Neural progenitor cell (in vitro differentiated cells): ENCODE measurements around the gene C22orf39. TPM values are rescaled to one million over a fixed set of nuclear protein-coding genes. Genes with fewer than 3 reads are reported as not detected.

ENCODE experiments used
- DNase-seq: peaks from one replicate; pipeline ENCODE4 v3.0.0-alpha.2; 2016; ENCODE audit warnings: low spot score
- H2AFZ ChIP-seq: fragments of 200-600 bp; sonication (generic); replicated peaks from 2 replicates; pipeline ENCODE4 v1.6.1; 2016; ENCODE audit warnings: antibody characterized with exemption
- H3F3A ChIP-seq: fragments of 200-600 bp; sonication (generic); 2 replicates; pipeline ENCODE4 v1.6.1; 2016; ENCODE audit warnings: antibody characterized with exemption, low read depth
- H3K27ac ChIP-seq: fragments of 200-600 bp; sonication (generic); 2 replicates; pipeline ENCODE4 v1.5.1; 2016; ENCODE audit warnings: mild to moderate bottlenecking
- H3K27me3 ChIP-seq: fragments of 200-600 bp; sonication (generic); 2 replicates; pipeline ENCODE4 v1.6.1; 2016; ENCODE audit warnings: mild to moderate bottlenecking, moderate library complexity
- H3K36me3 ChIP-seq: fragments of 200-600 bp; sonication (generic); 2 replicates; pipeline ENCODE4 v1.5.1; 2016
- H3K4me1 ChIP-seq: fragments of 200-600 bp; sonication (generic); 2 replicates; pipeline ENCODE4 v1.6.1; 2016; ENCODE audit warnings: mixed run types
- H3K4me2 ChIP-seq: fragments of 200-600 bp; sonication (generic); 2 replicates; pipeline ENCODE4 v1.6.1; 2016
- H3K4me3 ChIP-seq: fragments of 200-600 bp; sonication (generic); 2 replicates; pipeline ENCODE4 v1.5.1; 2016
- H3K79me2 ChIP-seq: fragments of 200-600 bp; sonication (generic); 2 replicates; pipeline ENCODE4 v1.6.1; 2016; ENCODE audit warnings: low read depth
- H3K9ac ChIP-seq: fragments of 200-600 bp; sonication (generic); 2 replicates; pipeline ENCODE4 v1.6.1; 2016
- H3K9me3 ChIP-seq: fragments of 200-600 bp; sonication (generic); 2 replicates; pipeline ENCODE4 v1.5.1; 2016; ENCODE audit warnings: low read depth
- H4K20me1 ChIP-seq: fragments of 200-600 bp; sonication (generic); 2 replicates; pipeline ENCODE4 v1.6.1; 2016; ENCODE audit warnings: low read depth
- H3K27ac Mint-ChIP-seq: 3 replicates; pipeline ENCODE4 v1.8.0; 2021; ENCODE audit warnings: mixed read lengths
- H3K27me3 Mint-ChIP-seq: 2 replicates; pipeline ENCODE4 v1.8.0; 2022; ENCODE audit warnings: low read depth, mild to moderate bottlenecking, inconsistent platforms, moderate library complexity, mixed read lengths; ENCODE audit not compliant: insufficient read depth
- H3K36me3 Mint-ChIP-seq: 3 replicates; pipeline ENCODE4 v1.8.0; 2021; ENCODE audit warnings: mixed read lengths
- H3K4me1 Mint-ChIP-seq: 3 replicates; pipeline ENCODE4 v1.8.0; 2021; ENCODE audit warnings: mixed read lengths
- H3K4me3 Mint-ChIP-seq: 3 replicates; pipeline ENCODE4 v1.8.0; 2021; ENCODE audit warnings: mild to moderate bottlenecking, moderate library complexity, mixed read lengths
- H3K9me3 Mint-ChIP-seq: 3 replicates; pipeline ENCODE4 v1.8.0; 2020; ENCODE audit warnings: mixed read lengths
- CTCF ChIP-seq: fragments of 200-600 bp; sonication (generic); IDR thresholded peaks from 2 replicates; pipeline ENCODE4 v1.5.1; 2017; ENCODE audit warnings: antibody characterized with exemption, mild to moderate bottlenecking
- EZH2 ChIP-seq: fragments of 200-600 bp; sonication (generic); IDR thresholded peaks from 2 replicates; pipeline ENCODE4 v1.6.1; 2017; ENCODE audit warnings: antibody characterized with exemption, mild to moderate bottlenecking, moderate library complexity
- EZH2phosphoT487 ChIP-seq: fragments of 200-600 bp; sonication (generic); IDR thresholded peaks from 2 replicates; pipeline ENCODE4 v1.6.1; 2017; ENCODE audit warnings: antibody characterized with exemption
- total RNA-seq: library from RNA; depleted of rRNA; stranded (reverse); fragments of >200 nt; gene quantifications from 2 replicates; pipeline ENCODE4 v1.2.3, GENCODE V29; 2015; ENCODE audit warnings: low replicate concordance

C22orf39 gene
- total RNA-seq, 1 donor from 2014 or later: 49.5 TPM

GRCh38 chr22:19396561-19396933 is 51.0 kb downstream of the C22orf39 start:
- Histone ChIP-seq H3K79me2 (no peaks in the 10 kb centered on the region), H3K27me3 (no peaks in the 10 kb centered on the region), H3K9ac (no peak overlapping the region), H3K4me1 (no peaks in the 10 kb centered on the region), H3F3A (no peaks in the 10 kb centered on the region), H3K36me3 (no peaks in the 10 kb centered on the region), H4K20me1 (no peaks in the 10 kb centered on the region), H3K9me3 (no peaks in the 10 kb centered on the region), H3K27ac (no peak overlapping the region), H3K4me3 (no peak overlapping the region), H2AFZ (no peak overlapping the region), H3K4me2 (no peak overlapping the region)
- no peaks in the 10 kb centered on the region for H3K4me1 Mint-ChIP-seq
- H3K4me3 Mint-ChIP-seq: no peak overlapping the region
- no peak overlapping the region for H3K27ac Mint-ChIP-seq
- peaks cover 20% of the 10 kb centered on the region for H3K36me3 Mint-ChIP-seq
- no peak for DNase-seq
- no peaks in the 10 kb centered on the region for H3K9me3 Mint-ChIP-seq
- H3K27me3 Mint-ChIP-seq: no peaks in the 10 kb centered on the region
- TF ChIP-seq EZH2phosphoT487 (no peak), EZH2 (no peak), CTCF (no peak)

GRCh38 chr22:19395276-19395675 is 52.2 kb downstream of the C22orf39 start:
- H3K9me3 ChIP-seq: no peaks in the 10 kb centered on the region
- no peaks in the 10 kb centered on the region for H3K27me3 ChIP-seq
- no peak overlapping the region for H3K9ac ChIP-seq
- no peak overlapping the region for H3K4me2 ChIP-seq
- no peak overlapping the region for H3K4me3 Mint-ChIP-seq
- peaks cover 17% of the 10 kb centered on the region for H3K36me3 Mint-ChIP-seq
- no peak overlapping the region for H3K27ac ChIP-seq
- no peak for DNase-seq
- no peak overlapping the region for H3K27ac Mint-ChIP-seq
- no peaks in the 10 kb centered on the region for H3K79me2 ChIP-seq
- no peaks in the 10 kb centered on the region for H3K4me1 ChIP-seq
- no peaks in the 10 kb centered on the region for H3F3A ChIP-seq
- no peak overlapping the region for H2AFZ ChIP-seq
- H3K36me3 ChIP-seq: no peaks in the 10 kb centered on the region
- H3K4me3 ChIP-seq: no peak overlapping the region
- H4K20me1 ChIP-seq: no peaks in the 10 kb centered on the region
- no peaks in the 10 kb centered on the region for H3K4me1 Mint-ChIP-seq
- H3K9me3 Mint-ChIP-seq: no peaks in the 10 kb centered on the region
- TF ChIP-seq EZH2: no peak
- no peak for TF ChIP-seq CTCF
- no peak for TF ChIP-seq EZH2phosphoT487
- no peaks in the 10 kb centered on the region for H3K27me3 Mint-ChIP-seq

GRCh38 chr22:19394274-19395050 is 53.0 kb downstream of the C22orf39 start:
- H3K4me1 ChIP-seq: no peaks in the 10 kb centered on the region
- DNase-seq: no peak
- no peak overlapping the region for H3K4me2 ChIP-seq
- H3K4me1 Mint-ChIP-seq: no peaks in the 10 kb centered on the region
- H3K9me3 Mint-ChIP-seq: no peaks in the 10 kb centered on the region
- H3K79me2 ChIP-seq: no peaks in the 10 kb centered on the region
- no peaks in the 10 kb centered on the region for H3F3A ChIP-seq
- H4K20me1 ChIP-seq: no peaks in the 10 kb centered on the region
- H3K9ac ChIP-seq: no peak overlapping the region
- no peak overlapping the region for H3K4me3 Mint-ChIP-seq
- no peaks in the 10 kb centered on the region for H3K9me3 ChIP-seq
- no peak overlapping the region for H2AFZ ChIP-seq
- H3K27ac Mint-ChIP-seq: no peak overlapping the region
- H3K4me3 ChIP-seq: no peak overlapping the region
- TF ChIP-seq EZH2 (no peak), CTCF (no peak), EZH2phosphoT487 (no peak)
- H3K27ac ChIP-seq: no peak overlapping the region
- no peaks in the 10 kb centered on the region for H3K36me3 ChIP-seq
- H3K27me3 ChIP-seq: no peaks in the 10 kb centered on the region
- H3K36me3 Mint-ChIP-seq: peaks cover 17% of the 10 kb centered on the region
- no peaks in the 10 kb centered on the region for H3K27me3 Mint-ChIP-seq
